Keratinocyte (primary cell): ENCODE results near the gene DST.

Experiments used
- CTCF ChIP-seq, 3 experiments: IDR thresholded peaks in 1 of 3; conservative IDR thresholded peaks in 1 of 3; optimal IDR thresholded peaks in 1 of 3; 2 replicates in 2 of 3; 3 replicates in 1 of 3; pipeline versions ENCODE3 to v1.5.1; 2011; ENCODE audit warnings: low read length in 3 of 3, mild to moderate bottlenecking in 3 of 3, moderate library complexity in 2 of 3, control low read depth in 1 of 3, inconsistent platforms in 1 of 3; ENCODE audit not compliant: insufficient read depth in 2 of 3; ENCODE audit errors: extremely low read depth in 1 of 3
- EZH2 ChIP-seq: IDR thresholded peaks from one replicate; pipeline ENCODE4 v1.6.1; 2012; ENCODE audit warnings: inconsistent platforms, mild to moderate bottlenecking, low read length, moderate library complexity

GRCh38 chr6:56456785-56457184, 185.9 kb downstream of the DST start:
- no peak for TF ChIP-seq CTCF (optimal IDR thresholded peaks at IDR 0.05 in 1 of 3, IDR thresholded peaks at IDR 0.05 in 1 of 3, conservative IDR thresholded peaks at IDR 0.05 in 1 of 3; ENCODE audit: extremely low read depth in 1 of 3, insufficient read depth in 2 of 3, low read length in 3 of 3)
- no peak for TF ChIP-seq EZH2
